Peyer's patch (tissue), 4 donors: ENCODE data around the gene PKP4.

Source experiments
- POLR2A ChIP-seq, 2 donors: fragments of 450-650 bp; IDR thresholded peaks; one replicate each; pipeline ENCODE4 v1.5.1; 2017; ENCODE audit warnings: antibody characterized with exemption in 2 of 2, mild to moderate bottlenecking in 2 of 2, moderate library complexity in 2 of 2
- TF ChIP-seq, protein P1 (sequence below), 6 experiments: fragments of 450-650 bp in 4 of 6; fragments of 200-600 bp in 2 of 6; sonication (generic) in 1 of 6; IDR thresholded peaks; one replicate each; pipeline ENCODE4 v1.5.1; 2017 to 2019; ENCODE audit warnings: antibody characterized with exemption in 6 of 6, mild to moderate bottlenecking in 3 of 6, moderate library complexity in 1 of 6

DNA sequence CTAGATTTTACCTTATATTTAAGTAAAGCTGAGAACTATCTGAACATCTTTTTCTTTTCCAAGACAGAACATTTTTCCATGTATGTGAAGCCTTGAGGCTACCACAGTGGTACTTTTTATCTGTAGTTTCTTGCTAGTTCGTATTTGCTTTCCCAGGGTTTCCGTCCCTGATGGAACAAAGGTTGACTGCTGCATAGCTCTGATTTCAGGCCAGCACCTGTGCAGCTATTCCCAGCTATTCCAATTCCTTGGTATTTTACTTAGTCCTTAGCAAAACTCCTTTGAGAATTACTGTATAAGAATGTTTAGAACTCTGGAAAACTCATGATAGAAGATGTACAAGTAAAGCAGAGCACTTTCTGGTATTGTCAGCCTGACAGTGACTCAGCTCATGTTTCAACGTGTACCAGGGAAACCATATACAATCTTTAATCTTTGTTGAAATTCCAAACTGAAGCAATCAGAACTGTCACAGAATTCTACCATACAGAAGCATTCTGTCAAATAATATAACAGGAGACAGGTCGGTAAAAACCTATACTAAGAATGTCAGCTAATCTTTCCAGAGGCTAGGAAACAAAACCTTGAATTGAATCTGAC, 162.2 kb downstream of the PKP4 start:
- no peak for TF ChIP-seq POLR2A (IDR thresholded peaks at IDR 0.05)
- TF ChIP-seq, protein P1, sequence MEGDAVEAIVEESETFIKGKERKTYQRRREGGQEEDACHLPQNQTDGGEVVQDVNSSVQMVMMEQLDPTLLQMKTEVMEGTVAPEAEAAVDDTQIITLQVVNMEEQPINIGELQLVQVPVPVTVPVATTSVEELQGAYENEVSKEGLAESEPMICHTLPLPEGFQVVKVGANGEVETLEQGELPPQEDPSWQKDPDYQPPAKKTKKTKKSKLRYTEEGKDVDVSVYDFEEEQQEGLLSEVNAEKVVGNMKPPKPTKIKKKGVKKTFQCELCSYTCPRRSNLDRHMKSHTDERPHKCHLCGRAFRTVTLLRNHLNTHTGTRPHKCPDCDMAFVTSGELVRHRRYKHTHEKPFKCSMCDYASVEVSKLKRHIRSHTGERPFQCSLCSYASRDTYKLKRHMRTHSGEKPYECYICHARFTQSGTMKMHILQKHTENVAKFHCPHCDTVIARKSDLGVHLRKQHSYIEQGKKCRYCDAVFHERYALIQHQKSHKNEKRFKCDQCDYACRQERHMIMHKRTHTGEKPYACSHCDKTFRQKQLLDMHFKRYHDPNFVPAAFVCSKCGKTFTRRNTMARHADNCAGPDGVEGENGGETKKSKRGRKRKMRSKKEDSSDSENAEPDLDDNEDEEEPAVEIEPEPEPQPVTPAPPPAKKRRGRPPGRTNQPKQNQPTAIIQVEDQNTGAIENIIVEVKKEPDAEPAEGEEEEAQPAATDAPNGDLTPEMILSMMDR (IDR thresholded peaks at IDR 0.05) = no peak
